Fibroblast of lung (primary cell): Measurements from ENCODE around the gene OR2H2. TPM values are rescaled to one million over a fixed set of nuclear protein-coding genes. Genes with fewer than 3 reads are reported as not detected.

Source experiments
- DNase-seq, 2 donors: peaks; one replicate each; pipeline versions ENCODE4 v3.0.0 to v3.0.0-alpha.2; 2010; ENCODE audit warnings: low read depth in 2 of 2
- H2AFZ ChIP-seq: 2 replicates; pipeline ENCODE4 v1.5.1; 2012; ENCODE audit warnings: low read length, control low read depth, inconsistent platforms
- H3K27ac ChIP-seq: 2 replicates; pipeline ENCODE4 v1.5.1; 2011; ENCODE audit warnings: low read length, control low read depth; ENCODE audit not compliant: insufficient read depth
- H3K27me3 ChIP-seq: 2 replicates; pipeline ENCODE4 v1.5.1; 2011; ENCODE audit warnings: mild to moderate bottlenecking, low read length; ENCODE audit not compliant: control insufficient read depth, insufficient read depth
- H3K36me3 ChIP-seq: 2 replicates; pipeline ENCODE4 v1.5.1; 2011; ENCODE audit warnings: low read length; ENCODE audit not compliant: control insufficient read depth, insufficient read depth
- H3K4me1 ChIP-seq: 2 replicates; pipeline ENCODE4 v1.5.1; 2011; ENCODE audit warnings: low read length; ENCODE audit not compliant: control insufficient read depth, insufficient read depth; ENCODE audit errors: extremely low read depth
- H3K4me2 ChIP-seq: 2 replicates; pipeline ENCODE4 v1.5.1; 2011; ENCODE audit warnings: low read length, control low read depth; ENCODE audit not compliant: insufficient read depth; ENCODE audit errors: extremely low read depth
- H3K4me3 ChIP-seq, 4 experiments: fragments of 200-600 bp in 1 of 4; sonication (generic) in 1 of 4; replicated peaks in 1 of 4; 2 replicates each; pipeline ENCODE4 v1.5.1; 2011 to 2016; ENCODE audit warnings: low read length in 4 of 4, low read depth in 3 of 4, mild to moderate bottlenecking in 3 of 4, control low read depth in 2 of 4, inconsistent platforms in 1 of 4, mixed read lengths in 1 of 4; ENCODE audit not compliant: insufficient read depth in 1 of 4; ENCODE audit errors: control extremely low read depth in 1 of 4
- H3K79me2 ChIP-seq: 2 replicates; pipeline ENCODE4 v1.5.1; 2012; ENCODE audit warnings: mild to moderate bottlenecking, low read length, inconsistent platforms; ENCODE audit not compliant: control insufficient read depth, insufficient read depth
- H3K9ac ChIP-seq: 2 replicates; pipeline ENCODE4 v1.5.1; 2011; ENCODE audit warnings: mild to moderate bottlenecking, low read length, control low read depth; ENCODE audit not compliant: insufficient read depth
- H3K9me3 ChIP-seq: 2 replicates; pipeline ENCODE4 v1.5.1; 2012; ENCODE audit warnings: low read depth, low read length; ENCODE audit not compliant: control insufficient read depth, insufficient read depth
- H4K20me1 ChIP-seq: 2 replicates; pipeline ENCODE4 v1.5.1; 2011; ENCODE audit warnings: low read length; ENCODE audit not compliant: control insufficient read depth, insufficient read depth; ENCODE audit errors: extremely low read depth
- CTCF ChIP-seq, 2 donors: IDR thresholded peaks in 1 of 2; conservative IDR thresholded peaks in 1 of 2; 1 replicate in 1 of 2; 2 replicates in 1 of 2; pipeline ENCODE4 v1.5.1; 2011 to 2012; ENCODE audit warnings: low read length in 2 of 2, control low read depth in 1 of 2, inconsistent platforms in 1 of 2, low read depth in 1 of 2, mild to moderate bottlenecking in 1 of 2
- EZH2 ChIP-seq: IDR thresholded peaks from 2 replicates; pipeline ENCODE4 v1.5.1; 2012; ENCODE audit warnings: low read length, control low read depth, mild to moderate bottlenecking; ENCODE audit errors: missing control alignments
- polyA plus RNA-seq, 2 donors: library from polyadenylated mRNA; depleted of rRNA in 1 of 2; stranded (reverse) in 1 of 2; unstranded in 1 of 2; fragments of >200 nt; gene quantifications; 2 replicates each; pipeline ENCODE4 v1.2.1, GENCODE V29; 2011 to 2012; ENCODE audit warnings: missing spikeins in 1 of 2
- total RNA-seq: library from RNA; depleted of rRNA; stranded (reverse); fragments of >200 nt; gene quantifications from 2 replicates; pipeline ENCODE4 v1.2.1, GENCODE V29; 2014

OR2H2 gene
- total and polyA plus RNA-seq, 2 donors (not counting 1 experiment from before 2014, with no cell fraction given), result not detected

- no peak for TF ChIP-seq EZH2
- no peak for TF ChIP-seq CTCF (conservative IDR thresholded peaks at IDR 0.05 in 1 of 2, IDR thresholded peaks at IDR 0.05 in 1 of 2; ENCODE audit: low read depth in 1 of 2, low read length in 2 of 2)
- peak; percentile 53 to 81 for DNase-seq
- H3K27me3 ChIP-seq, result peaks cover 17% of the 10 kb centered on the region
Measured at GRCh38 chr6:29552512-29553051, 32.3 kb upstream of the OR2H2 start.

GRCh38 chr6:29553268-29554057 is 31.5 kb upstream of the OR2H2 start:
- TF ChIP-seq EZH2 (peak; percentile 43), CTCF (conservative IDR thresholded peaks at IDR 0.05 in 1 of 2, IDR thresholded peaks at IDR 0.05 in 1 of 2; ENCODE audit: low read depth in 1 of 2, low read length in 2 of 2) (no peak)
- Histone ChIP-seq H3K36me3 (no peaks in the 10 kb centered on the region), H3K27ac (no peak overlapping the region), H3K27me3 (peaks cover 17% of the 10 kb centered on the region), H3K4me1 (no peaks in the 10 kb centered on the region), H3K79me2 (no peaks in the 10 kb centered on the region), H3K9me3 (no peaks in the 10 kb centered on the region), H4K20me1 (no peaks in the 10 kb centered on the region), H2AFZ (no peak overlapping the region), H3K9ac (no peak overlapping the region), H3K4me3 (peak overlapping the region in 1 of 4 experiments; percentile 35), H3K4me2 (no peak overlapping the region)
- peak; percentile 30 to 57 for DNase-seq

More at GRCh38 chr6:29552512-29553051, 32.3 kb upstream of the OR2H2 start:
- Histone ChIP-seq H2AFZ (no peak overlapping the region), H3K4me2 (no peak overlapping the region), H3K27ac (no peak overlapping the region), H3K79me2 (no peaks in the 10 kb centered on the region), H3K36me3 (no peaks in the 10 kb centered on the region), H3K4me3 (no peak overlapping the region), H3K9me3 (no peaks in the 10 kb centered on the region), H3K9ac (no peak overlapping the region), H3K4me1 (no peaks in the 10 kb centered on the region), H4K20me1 (no peaks in the 10 kb centered on the region)

GRCh38 chr6:29554764-29555163 is 30.2 kb upstream of the OR2H2 start:
- Histone ChIP-seq H4K20me1 (no peaks in the 10 kb centered on the region), H3K4me3 (no peak overlapping the region), H3K27me3 (peaks cover 17% of the 10 kb centered on the region), H2AFZ (no peak overlapping the region), H3K4me2 (no peak overlapping the region), H3K9me3 (no peaks in the 10 kb centered on the region), H3K79me2 (no peaks in the 10 kb centered on the region), H3K36me3 (no peaks in the 10 kb centered on the region), H3K27ac (no peak overlapping the region), H3K4me1 (no peaks in the 10 kb centered on the region), H3K9ac (no peak overlapping the region)
- no peak for DNase-seq
- TF ChIP-seq CTCF (conservative IDR thresholded peaks at IDR 0.05 in 1 of 2, IDR thresholded peaks at IDR 0.05 in 1 of 2; ENCODE audit: low read depth in 1 of 2, low read length in 2 of 2) (no peak), EZH2 (no peak)
